HS-27A (cell line): ENCODE results near the gene SGMS1.
"Not testable (repeated sequence)": the region's sequence is repeated elsewhere in the genome, so short reads cannot be mapped to it uniquely, and the experiment has no call there.

Experiments used
- DNase-seq: peaks from one replicate; pipeline ENCODE4 v3.0.0-alpha.2; 2012; ENCODE audit warnings: low read depth, missing footprints

SGMS1 gene

GRCh38 chr10:50299948-50300669 is 323.6 kb downstream of the SGMS1 start:
- DNase-seq: no peak

DNA sequence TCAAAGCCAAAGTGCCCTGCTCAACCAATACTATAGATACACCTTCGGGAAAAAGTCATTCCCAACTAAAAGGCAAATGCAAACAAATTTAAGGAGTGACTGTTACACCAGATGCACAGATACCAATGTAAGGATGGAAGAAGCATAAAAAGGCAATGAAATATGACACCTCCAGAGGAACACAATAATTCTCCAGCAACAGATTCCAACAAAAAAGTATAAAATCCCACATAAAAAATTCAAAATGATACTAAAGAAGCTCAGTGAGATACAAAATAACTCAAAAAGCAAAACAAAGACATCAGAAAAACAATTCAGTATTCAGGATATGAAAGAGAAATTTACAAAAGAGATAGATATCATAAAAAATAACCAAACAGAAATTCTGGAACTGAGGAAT is 328.4 kb downstream of the SGMS1 start:
- no peak for DNase-seq

DNA sequence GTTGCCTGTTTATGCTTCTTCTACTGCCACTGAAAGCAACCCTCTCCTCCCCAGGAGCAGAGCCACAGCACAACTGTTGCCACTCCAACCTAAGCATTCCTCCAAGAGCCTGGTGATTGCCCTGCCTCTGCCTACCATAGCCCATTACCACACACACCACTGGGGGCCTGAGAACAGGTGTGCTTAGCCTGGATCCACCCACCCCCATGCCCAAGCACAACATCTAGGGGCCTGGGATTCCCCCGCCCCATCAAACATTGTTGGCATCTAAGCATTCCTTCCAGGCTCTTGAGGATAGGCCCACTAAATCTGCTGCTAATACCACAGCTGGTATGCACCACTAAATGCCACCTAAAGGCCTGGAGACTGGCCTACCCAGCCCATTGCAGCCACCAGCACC is 329.2 kb downstream of the SGMS1 start:
- DNase-seq: no peak

DNA sequence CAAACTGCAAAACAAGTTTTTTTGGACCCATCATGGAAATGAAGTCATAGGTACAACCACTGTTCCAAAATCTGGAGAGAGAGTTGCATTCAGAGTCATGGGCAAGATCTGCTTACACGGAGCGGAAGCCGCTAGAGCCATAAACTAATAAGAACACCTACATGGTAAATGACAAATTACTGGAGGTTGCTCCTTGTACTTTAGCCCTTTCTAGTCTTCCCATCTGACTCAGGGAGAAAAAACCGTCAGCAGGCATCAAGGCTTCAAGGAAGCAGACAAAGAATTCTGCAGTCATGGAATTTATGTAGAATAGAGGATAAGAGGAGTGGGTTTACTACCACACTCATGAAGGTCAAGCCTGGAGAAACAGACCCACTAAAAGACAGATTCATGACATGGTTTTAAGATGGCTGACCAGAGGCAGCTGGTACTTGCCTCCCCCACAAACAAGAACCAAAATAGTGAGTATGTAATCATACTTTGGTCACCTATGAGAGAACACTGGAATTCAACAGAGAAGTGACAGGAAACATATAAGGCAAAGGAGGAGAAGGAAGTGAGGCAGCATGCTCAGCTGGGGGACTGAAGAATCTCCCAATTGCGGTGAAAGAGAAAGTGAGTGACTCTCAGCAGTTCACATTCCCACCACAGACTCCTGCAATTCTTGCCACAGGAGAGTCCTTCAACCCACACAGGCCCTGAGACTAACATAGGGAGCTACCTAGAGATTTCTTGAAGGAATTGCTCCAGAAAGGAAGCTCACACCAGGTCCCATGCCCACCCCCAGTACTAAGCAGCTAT is 330.0 kb downstream of the SGMS1 start:
- DNase-seq: no peak

DNA sequence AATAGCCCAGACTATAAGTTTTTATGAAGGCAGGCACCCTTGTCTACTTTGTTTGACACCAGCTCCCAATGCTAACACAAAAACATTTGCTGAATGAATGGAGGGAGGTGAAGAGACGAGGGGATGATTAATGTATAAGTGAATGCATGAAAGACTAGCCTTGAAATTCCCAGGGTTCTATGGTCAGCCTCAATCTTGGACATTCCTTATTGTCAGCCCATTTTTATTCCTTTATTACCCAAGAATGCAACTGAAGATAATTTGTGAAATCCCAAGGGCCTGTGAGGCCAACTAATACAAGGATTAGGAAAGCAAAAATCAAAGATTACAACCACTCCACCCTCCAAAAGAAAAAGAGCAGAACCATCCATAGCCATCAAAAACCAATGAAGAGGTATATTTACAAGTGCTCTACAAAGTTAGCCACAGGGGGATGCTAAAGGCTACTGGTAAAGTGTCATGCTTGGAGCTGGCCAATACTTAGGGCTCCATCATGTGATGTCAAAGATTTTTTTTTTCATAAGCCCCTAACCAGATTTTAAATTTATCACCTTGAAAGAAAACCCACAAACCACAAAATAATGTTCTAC is 332.4 kb downstream of the SGMS1 start:
- DNase-seq: no peak

GRCh38 chr10:50289196-50289595 is 334.6 kb downstream of the SGMS1 start:
- no peak for DNase-seq

GRCh38 chr10:50286996-50287803 is 336.6 kb downstream of the SGMS1 start:
- no peak for DNase-seq

GRCh38 chr10:50286517-50286916 is 337.2 kb downstream of the SGMS1 start:
- DNase-seq: no peak

- no peak for DNase-seq
Measured at GRCh38 chr10:50281967-50282522, 341.7 kb downstream of the SGMS1 start.

DNA sequence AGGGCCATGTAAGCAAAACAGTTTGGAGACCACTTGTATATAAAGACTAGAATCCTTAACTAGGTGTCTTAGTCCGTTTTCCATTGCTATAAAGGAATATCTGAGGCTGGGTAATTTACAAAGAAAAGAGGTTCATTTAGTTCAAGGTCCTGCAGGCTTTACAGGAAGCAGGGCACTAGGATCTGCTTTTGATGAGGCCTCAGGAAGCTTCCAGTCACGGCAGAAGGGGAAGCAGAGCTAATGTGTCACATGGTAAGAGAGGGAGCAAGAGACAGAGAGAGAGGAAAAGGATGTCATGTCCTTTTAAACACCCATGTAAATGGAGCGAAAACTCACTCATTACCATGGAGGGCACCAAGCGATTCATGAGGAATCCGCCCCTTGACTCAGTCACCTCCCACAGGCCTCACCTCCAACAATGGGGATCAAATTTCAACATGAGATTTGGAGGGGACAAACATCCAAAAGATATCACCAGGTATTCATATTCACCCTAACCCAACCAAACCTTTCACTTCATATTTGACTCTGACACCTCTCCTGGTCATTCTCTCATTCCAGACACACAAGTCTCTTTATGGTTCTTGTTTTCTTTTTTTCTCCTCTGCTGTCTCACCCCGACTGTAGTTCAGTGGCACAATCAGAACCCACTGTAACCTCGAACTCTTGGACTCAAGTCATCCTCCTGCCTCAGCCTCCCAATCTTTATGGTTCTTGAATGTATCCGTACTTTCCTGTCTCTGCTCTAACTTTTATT is 342.4 kb downstream of the SGMS1 start:
- no peak for DNase-seq

GRCh38 chr10:50280049-50280841 is 343.5 kb downstream of the SGMS1 start:
- DNase-seq: no peak

- no peak for DNase-seq
Measured at GRCh38 chr10:50279489-50279888, 344.3 kb downstream of the SGMS1 start.

GRCh38 chr10:50275650-50276235 is 348.0 kb downstream of the SGMS1 start:
- peak; percentile 4 for DNase-seq

DNA sequence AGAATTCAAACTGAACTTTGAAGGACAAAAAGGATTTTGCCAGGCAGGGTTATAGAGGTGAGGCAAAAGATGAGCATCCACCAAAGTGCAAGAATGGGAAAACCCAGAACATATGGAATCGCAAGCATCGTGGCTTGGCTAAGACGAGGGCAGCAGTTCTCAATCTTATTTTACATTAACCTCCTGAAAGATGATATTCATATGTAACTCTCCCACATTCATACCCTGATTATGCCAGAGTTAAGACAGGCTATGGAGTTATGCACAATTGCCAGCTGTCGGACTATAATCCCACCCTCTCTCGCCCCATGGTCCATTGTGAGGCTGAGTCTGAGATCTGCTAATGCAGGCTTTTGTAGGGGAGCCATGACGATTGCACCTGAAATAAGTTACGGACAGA is 351.2 kb downstream of the SGMS1 start:
- no peak for DNase-seq

DNA sequence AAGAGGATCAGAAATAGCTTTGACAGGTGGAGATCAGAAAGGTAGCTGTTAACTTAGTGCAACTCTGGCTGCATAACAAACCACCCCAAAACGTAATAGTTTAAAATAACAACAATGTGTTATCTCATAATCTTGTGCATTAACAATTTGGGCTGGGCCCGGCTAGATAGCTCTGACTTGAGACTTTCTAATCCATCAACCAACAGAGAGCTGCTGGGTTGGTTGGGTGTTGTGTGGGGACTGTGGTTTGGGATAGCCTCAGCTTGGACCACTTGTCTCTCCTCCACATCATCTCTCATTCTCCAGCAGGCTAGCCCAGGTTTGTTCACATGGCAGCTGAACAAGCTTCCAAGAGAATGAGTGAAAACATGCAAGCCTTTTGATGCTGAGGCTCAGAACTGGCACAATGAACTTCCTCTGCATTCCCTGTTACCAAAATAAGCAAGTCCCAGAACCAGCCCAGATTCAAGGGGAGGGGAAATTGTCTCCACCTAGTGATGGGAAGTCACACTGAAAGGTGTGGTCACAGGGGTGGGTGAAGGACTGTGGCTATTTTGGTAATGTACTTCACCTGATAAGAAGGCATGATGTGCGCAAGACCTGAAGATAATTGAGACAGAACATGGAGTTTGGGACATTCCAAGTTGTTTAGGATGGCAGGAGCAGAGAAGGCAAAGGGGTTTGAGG is 352.0 kb downstream of the SGMS1 start:
- no peak for DNase-seq

DNA sequence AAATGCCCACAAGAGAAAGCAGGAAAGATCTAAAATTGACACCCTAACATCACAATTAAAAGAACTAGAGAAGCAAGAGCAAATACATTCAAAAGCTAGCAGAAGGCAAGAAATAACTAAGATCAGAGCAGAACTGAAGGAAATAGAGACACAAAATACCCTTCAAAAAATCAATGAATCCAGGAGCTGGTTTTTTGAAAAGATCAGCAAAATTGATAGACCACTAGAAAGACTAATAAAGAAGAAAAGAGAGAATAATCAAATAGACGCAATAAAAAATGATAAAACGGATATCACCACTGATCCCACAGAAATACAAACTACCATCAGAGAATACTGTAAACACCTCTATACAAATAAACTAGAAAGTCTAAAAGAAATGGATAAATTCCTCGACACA is 355.9 kb downstream of the SGMS1 start:
- not testable (repeated sequence) for DNase-seq

GRCh38 chr10:50262625-50263024 is 361.1 kb downstream of the SGMS1 start:
- DNase-seq: not testable (repeated sequence)

DNA sequence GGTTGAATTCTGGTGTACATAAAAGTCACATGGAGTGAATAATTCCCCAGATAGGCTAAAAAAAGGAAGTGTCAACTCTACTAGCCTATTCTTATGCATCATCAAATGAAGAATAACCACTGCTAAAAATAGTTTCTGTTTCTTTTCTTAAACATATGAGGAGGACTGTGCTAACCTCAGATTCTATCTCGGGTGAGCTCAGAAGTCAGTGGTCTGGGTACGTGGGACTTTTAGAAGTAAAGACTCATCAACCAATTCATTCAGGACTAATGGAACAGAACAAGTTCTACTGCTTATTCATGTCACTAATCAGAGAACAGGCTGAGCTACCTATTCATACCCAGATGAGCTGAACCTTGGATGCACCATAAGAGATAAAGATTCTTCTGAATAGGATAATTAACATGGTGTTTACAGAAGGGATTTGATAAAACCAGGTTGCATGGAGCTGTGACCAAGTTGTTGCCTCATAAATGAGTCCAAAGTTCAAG is 362.9 kb downstream of the SGMS1 start:
- no peak for DNase-seq
